ENCODE measurements around the gene C1orf35. TPM values are rescaled to one million over a fixed set of nuclear protein-coding genes. Genes with fewer than 3 reads are reported as not detected.
"Not testable (repeated sequence)": the region's sequence is repeated elsewhere in the genome, so short reads cannot be mapped to it uniquely, and the experiment has no call there.

The C1orf35 gene
- total RNA-seq, 1 donor, result 5.6 TPM

DNA sequence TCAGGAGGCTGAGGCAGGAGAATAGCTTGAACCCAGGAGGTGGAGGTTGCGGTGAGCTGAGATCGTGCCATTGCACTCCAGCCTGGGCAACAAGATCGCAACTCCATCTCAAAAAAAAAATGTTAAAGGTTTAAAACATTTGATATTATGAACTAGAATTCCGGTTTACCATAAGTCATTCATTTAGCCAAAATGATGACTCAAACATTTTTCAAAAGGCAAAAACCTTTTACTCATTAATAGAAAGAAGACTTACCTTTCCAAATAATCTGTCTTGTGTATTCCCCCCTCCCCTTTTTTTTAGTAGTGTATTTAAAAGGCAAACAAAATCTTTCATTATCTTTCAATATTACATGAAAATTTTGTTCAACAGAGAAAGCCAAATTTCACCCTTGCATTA is 14.2 kb upstream of the C1orf35 start:
- H3K4me3 ChIP-seq (ENCODE audit: low read depth, low read length), result no peak overlapping the region
- DNase-seq (ENCODE audit: low read depth), result no peak
- TF ChIP-seq, protein P1, sequence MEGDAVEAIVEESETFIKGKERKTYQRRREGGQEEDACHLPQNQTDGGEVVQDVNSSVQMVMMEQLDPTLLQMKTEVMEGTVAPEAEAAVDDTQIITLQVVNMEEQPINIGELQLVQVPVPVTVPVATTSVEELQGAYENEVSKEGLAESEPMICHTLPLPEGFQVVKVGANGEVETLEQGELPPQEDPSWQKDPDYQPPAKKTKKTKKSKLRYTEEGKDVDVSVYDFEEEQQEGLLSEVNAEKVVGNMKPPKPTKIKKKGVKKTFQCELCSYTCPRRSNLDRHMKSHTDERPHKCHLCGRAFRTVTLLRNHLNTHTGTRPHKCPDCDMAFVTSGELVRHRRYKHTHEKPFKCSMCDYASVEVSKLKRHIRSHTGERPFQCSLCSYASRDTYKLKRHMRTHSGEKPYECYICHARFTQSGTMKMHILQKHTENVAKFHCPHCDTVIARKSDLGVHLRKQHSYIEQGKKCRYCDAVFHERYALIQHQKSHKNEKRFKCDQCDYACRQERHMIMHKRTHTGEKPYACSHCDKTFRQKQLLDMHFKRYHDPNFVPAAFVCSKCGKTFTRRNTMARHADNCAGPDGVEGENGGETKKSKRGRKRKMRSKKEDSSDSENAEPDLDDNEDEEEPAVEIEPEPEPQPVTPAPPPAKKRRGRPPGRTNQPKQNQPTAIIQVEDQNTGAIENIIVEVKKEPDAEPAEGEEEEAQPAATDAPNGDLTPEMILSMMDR (IDR thresholded peaks at IDR 0.05; ENCODE audit: insufficient read depth, low read depth, low read length), result no peak

DNA sequence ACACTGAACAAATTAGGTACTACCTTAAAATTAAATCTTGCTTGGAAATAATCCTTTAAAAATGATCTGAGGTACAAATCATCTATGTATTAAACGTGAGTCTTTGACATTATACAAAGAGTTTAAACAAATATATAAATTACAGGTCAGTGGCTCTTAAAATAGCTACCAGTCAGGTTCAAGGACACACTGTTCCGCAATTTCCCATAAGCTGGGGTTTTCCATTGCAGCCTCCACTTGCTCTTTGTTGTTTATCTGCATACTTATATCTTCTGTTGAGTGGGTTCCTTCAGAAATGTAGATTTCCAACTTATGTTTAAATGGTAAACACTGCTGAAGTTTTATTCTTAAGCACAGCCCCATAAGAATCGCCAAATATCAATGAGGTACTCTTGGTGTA is 11.7 kb upstream of the C1orf35 start:
- H3K4me3 ChIP-seq (ENCODE audit: low read depth, low read length), result no peak overlapping the region
- no peak for DNase-seq (ENCODE audit: low read depth)
- TF ChIP-seq, protein P1 (IDR thresholded peaks at IDR 0.05; ENCODE audit: insufficient read depth, low read depth, low read length), result no peak

DNA sequence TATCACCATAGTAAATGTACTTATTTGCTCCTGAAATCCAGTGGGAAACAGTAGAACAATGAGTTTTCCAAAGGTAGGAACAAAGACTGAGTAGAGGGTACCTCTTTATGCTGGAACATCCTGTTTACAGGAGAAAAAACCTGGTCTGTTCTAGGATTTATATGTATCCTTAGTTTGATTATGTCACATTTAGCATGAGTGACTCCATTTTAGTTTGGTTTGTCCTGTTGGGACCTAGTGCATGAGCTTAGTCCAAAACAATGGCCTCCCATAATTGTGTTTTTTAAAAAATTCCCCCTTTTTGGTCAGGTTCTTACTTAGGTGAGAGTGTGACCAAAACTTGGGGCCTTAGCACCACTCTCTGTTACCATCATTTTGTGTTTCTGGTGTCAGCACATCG is 9.5 kb upstream of the C1orf35 start:
- TF ChIP-seq, protein P1 (IDR thresholded peaks at IDR 0.05; ENCODE audit: insufficient read depth, low read depth, low read length), result no peak

DNA sequence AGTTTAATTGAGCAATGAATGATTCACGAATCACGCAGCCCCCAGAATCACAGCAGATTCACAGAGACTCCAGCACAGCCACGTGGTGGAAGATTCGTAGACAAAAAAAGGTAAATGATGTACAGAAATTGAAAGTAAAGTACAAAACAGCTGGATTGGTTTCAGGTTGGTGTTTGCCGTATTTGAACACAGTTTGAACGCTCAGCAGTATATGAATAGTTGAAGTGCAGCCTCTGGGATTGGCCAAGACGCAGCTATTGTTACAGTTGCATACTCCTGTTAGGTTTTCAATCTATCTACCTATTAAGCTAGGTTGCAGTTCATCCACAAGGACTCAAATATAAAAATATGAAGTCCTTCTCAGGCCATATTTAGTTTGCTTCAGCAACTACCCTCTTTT is 9.0 kb upstream of the C1orf35 start:
- H3K4me3 ChIP-seq (ENCODE audit: low read depth, low read length), result no peak overlapping the region
- DNase-seq (ENCODE audit: low read depth), result no peak
- TF ChIP-seq, protein P1 (IDR thresholded peaks at IDR 0.05; ENCODE audit: insufficient read depth, low read depth, low read length), result no peak

More for the DNA sequence above, 9.5 kb upstream of the C1orf35 start:
- DNase-seq (ENCODE audit: low read depth), result no peak
- H3K4me3 ChIP-seq (ENCODE audit: low read depth, low read length), result no peak overlapping the region

DNA sequence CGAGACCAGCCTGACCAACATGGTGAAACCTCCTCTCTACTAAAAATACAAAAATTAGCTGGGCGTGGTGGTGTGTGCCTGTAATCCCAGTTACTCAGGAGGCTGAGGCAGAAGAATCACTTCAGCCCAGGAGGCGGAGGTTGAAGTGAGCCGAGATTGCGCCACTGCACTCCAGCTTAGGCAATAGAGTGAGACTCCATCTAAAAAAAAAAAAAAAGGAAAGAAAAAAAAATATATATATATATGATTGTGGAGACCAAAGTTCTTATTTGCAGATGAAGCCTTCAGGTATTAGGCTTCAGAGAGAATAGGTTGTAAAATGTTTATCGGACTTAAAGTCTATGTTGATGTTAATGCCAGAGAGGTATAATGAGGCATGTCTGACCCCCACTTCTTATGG is 8.2 kb upstream of the C1orf35 start:
- not testable (repeated sequence) for H3K4me3 ChIP-seq (ENCODE audit: low read depth, low read length); DNase-seq (ENCODE audit: low read depth)

DNA sequence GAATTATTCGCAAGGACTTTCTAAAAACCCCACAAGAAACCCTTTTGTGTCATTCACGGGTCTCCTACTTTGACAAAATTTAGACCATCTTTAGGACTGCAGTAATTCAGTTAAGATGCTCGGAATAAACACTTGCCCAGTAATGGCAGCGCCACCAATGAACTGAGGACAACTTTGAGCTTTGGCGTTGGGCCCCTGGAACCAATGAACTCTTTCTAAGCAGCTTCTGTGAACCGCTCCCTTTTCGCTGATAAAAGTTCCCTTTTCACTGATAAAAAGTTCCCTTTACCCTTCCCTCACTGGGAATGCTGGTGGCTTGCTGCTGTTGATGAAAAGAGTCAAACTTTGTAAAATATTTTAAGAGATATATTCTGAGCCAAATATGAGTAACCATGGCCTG is 7.4 kb upstream of the C1orf35 start:
- TF ChIP-seq, protein P1 (IDR thresholded peaks at IDR 0.05; ENCODE audit: insufficient read depth, low read depth, low read length), result no peak
- H3K4me3 ChIP-seq (ENCODE audit: low read depth, low read length), result no peak overlapping the region
- no peak for DNase-seq (ENCODE audit: low read depth)

DNA sequence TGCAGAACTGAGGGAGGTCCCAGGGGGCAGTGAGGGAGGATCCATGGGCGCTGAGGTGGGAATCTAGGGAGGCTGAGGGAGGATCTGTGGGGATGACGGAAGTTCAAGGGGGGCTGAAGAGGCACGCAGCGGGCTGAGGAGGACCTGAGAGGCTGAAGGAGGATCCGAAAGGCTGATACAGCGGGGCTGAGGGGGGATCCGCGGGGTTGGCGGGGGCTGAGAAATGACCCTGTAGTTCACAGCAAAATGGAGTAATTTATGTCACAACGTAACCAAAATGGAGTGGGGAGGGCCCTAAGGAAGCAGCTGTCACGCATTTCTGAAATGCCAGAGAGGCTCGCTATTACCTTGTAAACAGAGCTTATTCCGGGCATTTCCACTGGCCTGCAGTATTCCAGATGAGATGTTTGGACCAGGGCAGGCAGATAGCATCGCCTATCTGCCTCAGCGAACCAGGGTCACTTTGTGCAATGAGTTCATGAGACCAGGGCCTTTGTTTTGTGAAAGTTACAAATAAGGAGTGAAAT is 6.9 kb upstream of the C1orf35 start:
- peak; percentile 78 for DNase-seq (ENCODE audit: low read depth)
- H3K4me3 ChIP-seq (ENCODE audit: low read depth, low read length), result peak overlapping the region; percentile 98
- TF ChIP-seq, protein P1 (IDR thresholded peaks at IDR 0.05; ENCODE audit: insufficient read depth, low read depth, low read length), result no peak
